Mucosa of descending colon (tissue), 3 donors: Measurements from ENCODE around the gene NEAT1. TPM values are rescaled to one million over a fixed set of nuclear protein-coding genes. Genes with fewer than 3 reads are reported as not detected.
"Not testable (repeated sequence)": the region's sequence is repeated elsewhere in the genome, so short reads cannot be mapped to it uniquely, and the experiment has no call there.

Source experiments
- ATAC-seq: fragments of 200-7000 bp; cut with Tn5 transposase; one replicate; pipeline ENCODE4 v1.9.1; 2020; ENCODE audit warnings: mild to moderate bottlenecking, moderate library complexity
- DNase-seq, 3 donors: peaks; one replicate each; pipeline ENCODE4 v3.0.0-alpha.2; 2020
- H3K36me3 ChIP-seq: fragments of 200-600 bp; one replicate; pipeline ENCODE4 v1.8.0; 2021; ENCODE audit warnings: low read depth, mild to moderate bottlenecking
- H3K4me1 ChIP-seq: fragments of 200-600 bp; one replicate; pipeline ENCODE4 v1.8.0; 2021; ENCODE audit warnings: low read depth, mild to moderate bottlenecking
- H3K4me3 ChIP-seq: fragments of 200-600 bp; one replicate; pipeline ENCODE4 v1.8.0; 2021; ENCODE audit warnings: mild to moderate bottlenecking
- H3K9me3 ChIP-seq: fragments of 200-600 bp; one replicate; pipeline ENCODE4 v1.8.0; 2021; ENCODE audit warnings: mild to moderate bottlenecking
- intact Hi-C, 2 donors: fragments of 100-400 bp; cut with DNase I in 1 of 2; cut with micrococcal nuclease in 1 of 2; formaldehyde crosslinking; loops; one replicate each; pipeline versions ENCODE4 v1.11.0 to v1.11.1; 2022; cut with DNase I, micrococcal nuclease
- total RNA-seq, 3 donors: library from RNA; stranded (reverse); fragmentation: NEBNext Ultra II Directional in 2 of 3; extraction: Animal tissue kit (Norgen Biotek cat#: 25700) in 2 of 3; gene quantifications; one replicate each; pipeline versions ENCODE4 v1.2.1 to v1.2.4, GENCODE V29; 2021 to 2023
- TF ChIP-seq, protein P1 (sequence below): fragments of 200-600 bp; IDR thresholded peaks from one replicate; pipeline ENCODE4 v1.8.0; 2022; ENCODE audit warnings: antibody characterized with exemption, mild to moderate bottlenecking
- donor health status: DM: no; HTN: no; CAD: no; lungs with moderate emphysema.
- donor health status: DM: no; HTN: no; CAD: no.
- donor health status: DM: no; HTN: yes; CAD: no.

The NEAT1 gene
- total RNA-seq, 3 donors from 2014 or later, result 1,133 to 1,409 (median 1,237) TPM

DNA sequence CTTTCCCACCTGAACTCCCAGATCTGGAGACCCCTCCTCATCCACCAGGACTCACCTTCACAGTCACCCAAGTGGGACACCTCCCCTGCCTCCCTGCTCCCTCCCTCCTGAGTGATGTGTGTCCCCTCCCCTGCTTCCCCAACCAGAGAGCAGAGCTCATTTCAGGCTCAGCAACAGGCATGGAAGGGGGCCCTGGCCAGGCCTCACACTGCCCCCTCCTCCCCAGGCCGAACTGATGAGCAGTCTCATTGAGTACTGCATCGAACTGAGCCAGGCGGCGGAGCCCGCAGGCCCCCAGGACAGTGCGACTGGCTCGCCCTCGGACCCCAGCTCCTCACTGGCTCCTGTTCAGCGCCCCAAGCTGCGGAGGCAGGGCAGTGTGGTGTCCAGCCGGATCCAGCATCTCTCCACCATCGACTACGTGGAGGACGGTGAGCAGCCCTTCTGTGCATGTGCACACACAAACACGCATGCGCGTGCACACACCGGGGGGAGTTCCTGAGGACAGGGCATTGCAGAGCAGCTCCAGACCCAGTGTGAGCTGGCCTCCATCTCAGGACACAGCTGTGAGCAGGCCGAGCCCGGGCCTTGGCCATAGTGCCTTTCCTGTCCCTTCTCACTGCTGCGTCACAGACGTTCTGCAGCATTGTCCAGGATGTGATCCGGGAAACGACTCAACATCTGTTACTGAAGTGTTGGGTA lies 17.8 kb upstream of the NEAT1 start:
- DNase-seq (peak in 1 of 3 donors; percentile 53), ATAC-seq (no peak)
- Histone ChIP-seq H3K4me3 (no peak overlapping the region), H3K9me3 (no peaks in the 10 kb centered on the region), H3K36me3 (no peaks in the 10 kb centered on the region), H3K4me1 (peaks cover 8% of the 10 kb centered on the region)
- TF ChIP-seq, protein P1, sequence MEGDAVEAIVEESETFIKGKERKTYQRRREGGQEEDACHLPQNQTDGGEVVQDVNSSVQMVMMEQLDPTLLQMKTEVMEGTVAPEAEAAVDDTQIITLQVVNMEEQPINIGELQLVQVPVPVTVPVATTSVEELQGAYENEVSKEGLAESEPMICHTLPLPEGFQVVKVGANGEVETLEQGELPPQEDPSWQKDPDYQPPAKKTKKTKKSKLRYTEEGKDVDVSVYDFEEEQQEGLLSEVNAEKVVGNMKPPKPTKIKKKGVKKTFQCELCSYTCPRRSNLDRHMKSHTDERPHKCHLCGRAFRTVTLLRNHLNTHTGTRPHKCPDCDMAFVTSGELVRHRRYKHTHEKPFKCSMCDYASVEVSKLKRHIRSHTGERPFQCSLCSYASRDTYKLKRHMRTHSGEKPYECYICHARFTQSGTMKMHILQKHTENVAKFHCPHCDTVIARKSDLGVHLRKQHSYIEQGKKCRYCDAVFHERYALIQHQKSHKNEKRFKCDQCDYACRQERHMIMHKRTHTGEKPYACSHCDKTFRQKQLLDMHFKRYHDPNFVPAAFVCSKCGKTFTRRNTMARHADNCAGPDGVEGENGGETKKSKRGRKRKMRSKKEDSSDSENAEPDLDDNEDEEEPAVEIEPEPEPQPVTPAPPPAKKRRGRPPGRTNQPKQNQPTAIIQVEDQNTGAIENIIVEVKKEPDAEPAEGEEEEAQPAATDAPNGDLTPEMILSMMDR, result no peak
- intact Hi-C loops, result no loop called here

DNA sequence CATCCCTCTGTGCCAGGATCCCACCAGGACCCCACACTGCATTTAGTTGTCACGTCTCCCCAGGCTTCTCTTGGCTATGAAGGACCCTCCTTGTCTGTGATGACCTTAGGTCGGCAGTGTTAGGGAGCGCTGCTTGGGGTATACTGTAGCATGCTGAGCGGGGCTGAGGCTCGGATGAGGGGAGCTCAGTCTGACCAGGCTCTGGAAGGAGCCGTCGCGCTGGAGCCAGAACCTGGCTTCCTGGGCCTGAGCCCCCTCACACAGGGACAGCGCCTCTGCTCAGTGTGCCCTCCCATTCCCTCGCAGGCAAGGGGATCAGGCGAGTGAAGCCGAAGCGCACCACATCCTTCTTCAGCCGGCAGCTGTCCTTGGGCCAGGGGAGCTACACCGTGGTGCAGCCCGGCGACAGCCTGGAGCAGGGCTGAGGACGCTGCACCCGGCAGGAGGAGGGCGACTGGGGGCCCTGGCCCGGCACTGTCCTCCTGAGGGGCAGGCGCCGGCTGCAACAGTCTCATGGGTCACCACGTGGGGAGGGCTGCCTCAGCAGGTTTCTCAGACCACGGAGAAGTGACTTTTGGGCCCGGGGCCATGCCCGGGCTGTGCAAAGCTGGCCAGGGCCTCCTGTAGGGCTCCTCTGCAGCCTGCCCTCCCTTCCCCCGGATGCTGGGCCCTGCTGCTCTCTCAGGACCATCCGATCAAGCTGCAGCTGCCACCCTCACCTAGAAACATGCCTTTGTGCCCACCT lies 11.5 kb upstream of the NEAT1 start:
- peaks cover 5% of the 10 kb centered on the region for H3K4me1 ChIP-seq
- DNase-seq (peak in 2 of 3 donors; percentile 23 to 47), ATAC-seq (no peak)
- TF ChIP-seq, protein P1, result no peak
- no peaks in the 10 kb centered on the region for H3K9me3 ChIP-seq
- no peak overlapping the region for H3K4me3 ChIP-seq
- H3K36me3 ChIP-seq, result peaks cover 3% of the 10 kb centered on the region
- intact Hi-C loops, result no loop called here

DNA sequence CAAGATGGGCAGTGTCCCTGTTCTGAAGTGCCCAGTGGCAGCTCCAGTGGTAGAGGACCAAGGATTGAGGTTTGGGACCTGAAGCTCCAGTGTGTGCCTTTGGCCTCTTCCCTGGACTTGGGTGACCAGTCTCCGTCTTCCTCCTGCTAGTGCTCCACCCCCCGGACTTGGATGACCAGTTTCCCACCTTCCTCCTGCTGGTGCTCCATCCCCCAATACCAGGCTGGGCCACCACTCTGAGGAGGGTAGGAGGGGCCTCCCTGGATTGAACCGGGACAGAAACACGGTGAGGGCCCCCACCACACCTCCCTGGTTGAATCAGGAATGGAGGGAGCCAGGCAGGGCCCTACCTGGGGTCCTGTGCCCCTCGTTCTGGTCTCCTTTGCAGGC lies 10.9 kb upstream of the NEAT1 start:
- Histone ChIP-seq H3K4me3 (no peak overlapping the region), H3K9me3 (no peaks in the 10 kb centered on the region), H3K36me3 (peaks cover 3% of the 10 kb centered on the region), H3K4me1 (peaks cover 9% of the 10 kb centered on the region)
- intact Hi-C loops, result no loop called here
- ATAC-seq (no peak), DNase-seq (peak in 1 of 3 donors; percentile 14)
- TF ChIP-seq, protein P1, result no peak

DNA sequence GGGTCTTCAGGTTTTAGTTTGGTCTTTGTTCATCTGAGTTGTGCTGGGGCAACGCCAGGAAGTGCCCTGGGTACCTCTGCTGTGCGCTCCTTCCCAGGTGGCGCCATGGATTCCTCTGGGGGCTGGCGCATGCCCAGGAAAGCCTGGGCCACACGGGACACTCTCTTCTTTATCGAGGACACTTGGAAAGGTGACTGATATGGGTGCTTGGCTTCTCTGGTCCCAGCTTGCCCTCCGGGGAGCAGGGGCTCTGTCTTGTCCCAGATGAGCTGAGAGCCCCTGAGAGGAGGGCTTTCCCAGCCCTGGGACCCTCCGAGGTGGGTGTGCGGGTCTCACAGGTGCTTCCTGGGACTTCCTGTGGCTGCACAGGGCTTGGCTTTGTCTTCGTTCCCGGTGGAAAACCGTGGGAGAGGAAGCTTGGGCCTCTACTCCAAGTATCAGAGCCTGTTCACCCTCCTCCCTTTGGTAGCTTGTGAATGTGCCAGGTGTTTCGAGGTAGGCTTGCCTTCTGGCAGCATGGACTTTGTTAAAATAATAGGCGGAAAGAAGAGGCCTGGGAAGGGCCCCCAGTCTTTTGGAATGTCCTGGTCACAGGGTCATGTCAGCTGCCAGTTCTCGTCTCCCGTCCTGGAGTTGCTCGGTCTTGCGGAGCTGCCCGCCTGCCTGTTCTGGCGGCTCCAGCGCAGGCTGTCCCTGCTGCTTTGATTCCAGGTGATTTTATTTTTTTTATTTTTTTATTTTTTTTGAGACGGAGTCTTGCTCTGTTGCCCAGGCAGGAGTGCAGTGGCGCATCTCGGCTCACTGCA lies 10.1 kb upstream of the NEAT1 start:
- intact Hi-C loops, result no loop called here
- Histone ChIP-seq H3K9me3 (no peaks in the 10 kb centered on the region), H3K4me3 (no peak overlapping the region), H3K36me3 (peaks cover 3% of the 10 kb centered on the region), H3K4me1 (peaks cover 16% of the 10 kb centered on the region)
- no peak for ATAC-seq
- peak in 2 of 3 donors; percentile 27 to 38 for DNase-seq
- TF ChIP-seq, protein P1, result no peak

DNA sequence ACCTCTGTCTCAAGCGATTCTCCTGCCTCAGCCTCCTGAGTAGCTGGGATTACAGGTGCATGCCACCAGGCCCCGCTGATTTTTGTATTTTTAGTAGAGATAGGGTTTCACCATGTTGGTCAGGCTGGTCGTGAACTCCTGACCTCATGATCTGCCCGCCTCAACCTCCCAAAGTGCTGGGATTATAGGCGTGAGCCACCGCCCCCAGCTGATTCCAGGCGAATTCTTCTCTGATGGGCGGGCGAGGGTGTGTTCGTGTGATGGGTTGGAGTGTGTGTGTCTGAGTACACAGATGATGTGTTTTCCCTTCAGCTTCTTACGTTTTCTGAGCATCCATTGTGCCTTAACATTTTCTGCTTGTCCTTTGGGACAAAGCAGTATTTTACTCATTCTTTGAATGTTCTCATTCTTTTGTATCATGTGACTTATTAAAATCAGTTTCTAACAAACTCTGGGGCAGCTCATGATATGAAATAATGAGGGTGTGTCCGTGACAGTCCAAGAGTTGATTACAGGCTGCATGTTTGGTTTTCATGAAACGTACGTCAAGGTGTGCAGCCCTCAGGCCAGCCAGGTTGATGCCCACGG lies 9.4 kb upstream of the NEAT1 start:
- H3K4me3 ChIP-seq, intact Hi-C loops, H3K36me3 ChIP-seq, H3K9me3 ChIP-seq, ATAC-seq: not testable (repeated sequence)
- H3K4me1 ChIP-seq, result peaks cover 22% of the 10 kb centered on the region
- DNase-seq, result peak in 2 of 3 donors; percentile 7 to 36
